A549 treated with ZK216348 at 1 μM for 4 hours (cell line): Measurements from ENCODE around the gene AFG1L. TPM values are rescaled to one million over a fixed set of nuclear protein-coding genes. Genes with fewer than 3 reads are reported as not detected.

Experiments used
- total RNA-seq: library from RNA; stranded (reverse); fragments of 200-300 nt; extraction: Qiagen RNA extraction; gene quantifications from 5 replicates; pipeline ENCODE4 v1.2.3, GENCODE V29; 2022; ENCODE audit warnings: low read depth

The AFG1L gene
- total RNA-seq, result 1.5 to 3.0 TPM (median 1.7 TPM) in 5 replicates

GRCh38 chr6:108294727-108295625, at the start of gene AFG1L:
AFG1L (plus strand) TSS chr6:108295054; CDS start chr6:108295080, 26 bp downstream.

GRCh38 chr6:108260809-108261569, 33.9 kb upstream of the AFG1L start, which contains the start of gene SNX3:
SNX3 (minus strand) TSS chr6:108261040; CDS start chr6:108260921, 119 bp downstream.

GRCh38 chr6:108560463-108561308, 265.8 kb downstream of the AFG1L start, which contains the start of gene FOXO3:
FOXO3 (plus strand) TSS chr6:108560917; CDS start chr6:108561209, 292 bp downstream.

Other genes starting within 250 kb of the AFG1L start
- 11.9 to 28.5 TPM (median 26.0 TPM) in 5 replicates for gene OSTM1, start 220.3 kb upstream of the AFG1L start, total RNA-seq
- 0.09 TPM in 1 of 5 replicates, not detected in the others for gene NR2E1, start 129.0 kb upstream of the AFG1L start, total RNA-seq
- gene SNX3, start 34.0 kb upstream of the AFG1L start, total RNA-seq, result 64.9 to 125 TPM (median 110 TPM) in 5 replicates